Occipital lobe (tissue), 2 donors: ENCODE data around the gene TTLL11. TPM values are rescaled to one million over a fixed set of nuclear protein-coding genes. Genes with fewer than 3 reads are reported as not detected.

Experiments
- DNase-seq: peaks from one replicate; lab custom pipeline; 2025; lab: John Stamatoyannopoulos, UW
- total RNA-seq: library from RNA; depleted of rRNA; stranded (reverse); fragments of >200 nt; gene quantifications from one replicate; pipeline ENCODE4 v1.2.3, GENCODE V29; 2014

Gene TTLL11
- total RNA-seq, 1 donor from 2014 or later, result 26.8 TPM

- no peak for DNase-seq
Measured at GRCh38 chr9:121883281-121884056, 209.6 kb downstream of the TTLL11 start.

- DNase-seq, result no peak
Measured at GRCh38 chr9:121881920-121882500, 211.1 kb downstream of the TTLL11 start.

- DNase-seq, result no peak
Measured at GRCh38 chr9:121880343-121880898, 212.7 kb downstream of the TTLL11 start.

GRCh38 chr9:121878271-121878822, 214.8 kb downstream of the TTLL11 start:
- DNase-seq, result no peak

- no peak for DNase-seq
Measured at GRCh38 chr9:121876658-121877271, 216.3 kb downstream of the TTLL11 start.

GRCh38 chr9:121876255-121876654, 216.9 kb downstream of the TTLL11 start:
- DNase-seq, result no peak

- no peak for DNase-seq
Measured at GRCh38 chr9:121874524-121874923, 218.6 kb downstream of the TTLL11 start.

GRCh38 chr9:121871431-121872025, 221.6 kb downstream of the TTLL11 start:
- DNase-seq, result no peak

- no peak for DNase-seq
Measured at GRCh38 chr9:121870271-121870670, 222.8 kb downstream of the TTLL11 start.

- DNase-seq, result no peak
Measured at GRCh38 chr9:121868626-121869025, 224.5 kb downstream of the TTLL11 start.

- no peak for DNase-seq
Measured at GRCh38 chr9:121866927-121867326, 226.2 kb downstream of the TTLL11 start.

GRCh38 chr9:121865884-121866283, 227.2 kb downstream of the TTLL11 start:
- no peak for DNase-seq

GRCh38 chr9:121865060-121865459, 228.0 kb downstream of the TTLL11 start:
- DNase-seq, result no peak

GRCh38 chr9:121863955-121864354, 229.2 kb downstream of the TTLL11 start:
- DNase-seq, result no peak

GRCh38 chr9:121862371-121863332, 230.5 kb downstream of the TTLL11 start:
- no peak for DNase-seq

GRCh38 chr9:121861501-121862180, 231.5 kb downstream of the TTLL11 start:
- no peak for DNase-seq

- no peak for DNase-seq
Measured at GRCh38 chr9:121860744-121861143, 232.4 kb downstream of the TTLL11 start.

GRCh38 chr9:121860213-121860612, 232.9 kb downstream of the TTLL11 start:
- no peak for DNase-seq

- DNase-seq, result no peak
Measured at GRCh38 chr9:121859646-121860045, 233.5 kb downstream of the TTLL11 start.

GRCh38 chr9:121858788-121859187, 234.3 kb downstream of the TTLL11 start:
- DNase-seq, result no peak
